Right atrium auricular region (tissue), 2 donors: ENCODE results near the gene DYNC1H1. TPM values are rescaled to one million over a fixed set of nuclear protein-coding genes. Genes with fewer than 3 reads are reported as not detected.
A peak's percentile ranks its signal among the peaks of the same experiment; 100 is the strongest.

Experiments used
- DNase-seq: peaks from one replicate; pipeline ENCODE4 v3.0.0-alpha.2; 2019; ENCODE audit warnings: low spot score
- H3K27ac ChIP-seq, 2 donors: fragments of 200-600 bp; sonication (generic); 1 replicate in 1 of 2; 2 replicates in 1 of 2; pipeline ENCODE4 v1.5.1; 2016 to 2019
- H3K27me3 ChIP-seq, 2 donors: fragments of 200-600 bp; sonication (generic); one replicate each; pipeline versions ENCODE4 v1.5.1 to v1.6.0; 2017 to 2019
- H3K36me3 ChIP-seq: fragments of 200-600 bp; sonication (generic); one replicate; pipeline ENCODE4 v1.5.1; 2016
- H3K4me1 ChIP-seq, 2 donors: fragments of 200-600 bp; sonication (generic); one replicate each; pipeline versions ENCODE4 v1.5.1 to v1.6.0; 2017 to 2019
- H3K4me3 ChIP-seq, 2 donors: fragments of 200-600 bp; sonication (generic); 1 replicate in 1 of 2; 2 replicates in 1 of 2; pipeline ENCODE4 v1.5.1; 2017 to 2019; ENCODE audit warnings: mild to moderate bottlenecking in 1 of 2, moderate library complexity in 1 of 2
- H3K9me3 ChIP-seq, 2 donors: fragments of 200-600 bp; sonication (generic); one replicate each; pipeline ENCODE4 v1.5.1; 2019
- total RNA-seq, 2 donors: library from RNA; depleted of rRNA; stranded (reverse); fragments of >200 nt; gene quantifications; one replicate each; pipeline ENCODE4 v1.1.0, GENCODE V29; 2016
- TF ChIP-seq, protein P1 (sequence below), 2 donors: fragments of 200-600 bp; sonication (generic); IDR thresholded peaks; one replicate each; pipeline ENCODE4 v1.5.1; 2019; ENCODE audit warnings: antibody characterized with exemption in 2 of 2

The DYNC1H1 gene
- total RNA-seq, result 100 to 1,000 TPM; 388 to 445 TPM

DNA sequence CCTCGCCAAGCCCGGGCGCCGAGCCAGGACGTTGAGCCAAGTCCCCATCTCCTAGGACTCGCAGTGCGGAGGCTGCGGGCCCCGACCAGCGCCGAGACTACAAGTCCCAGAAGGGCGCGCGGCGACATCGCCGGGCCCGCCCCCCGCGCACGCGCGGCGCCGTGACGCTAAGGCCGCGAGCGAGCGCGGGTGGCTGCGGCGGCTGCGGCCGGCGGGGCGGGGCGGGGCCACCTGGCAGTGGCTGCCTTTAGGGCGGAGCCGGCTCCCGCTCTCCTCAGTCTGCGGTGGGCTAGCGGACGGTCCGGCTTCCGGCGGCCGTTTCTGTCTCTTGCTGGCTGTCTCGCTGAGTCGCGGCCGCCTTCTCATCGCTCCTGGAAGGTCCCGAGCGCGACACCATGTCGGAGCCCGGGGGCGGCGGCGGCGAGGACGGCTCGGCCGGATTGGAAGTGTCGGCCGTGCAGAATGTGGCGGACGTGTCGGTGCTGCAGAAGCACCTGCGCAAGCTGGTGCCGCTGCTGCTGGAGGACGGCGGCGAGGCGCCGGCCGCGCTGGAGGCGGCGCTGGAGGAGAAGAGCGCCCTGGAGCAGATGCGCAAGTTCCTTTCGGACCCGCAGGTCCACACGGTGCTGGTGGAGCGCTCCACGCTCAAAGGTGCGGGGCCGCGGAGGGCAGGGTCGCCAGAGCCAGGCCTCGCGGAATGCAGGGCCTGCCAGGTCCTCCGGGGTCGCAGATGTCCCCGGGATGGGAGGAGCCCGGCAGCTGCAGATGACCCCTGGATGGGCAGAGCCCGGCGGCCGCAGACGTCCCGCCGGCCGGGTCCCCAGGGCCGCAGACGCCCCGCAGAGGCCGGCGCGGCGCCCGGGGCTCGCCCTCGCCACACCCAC lies at the start of gene DYNC1H1:
Gene DYNC1H1, plus strand, starts transcription at position 277 of the 884 bp plus-strand sequence. Its CDS starts 119 bp downstream, at position 396.
- peak within 1 kb of the TSS; percentile 96 to 99 for H3K27ac ChIP-seq
- peaks cover 4% of the 10 kb centered on the region for H3K36me3 ChIP-seq
- TF ChIP-seq, protein P1, sequence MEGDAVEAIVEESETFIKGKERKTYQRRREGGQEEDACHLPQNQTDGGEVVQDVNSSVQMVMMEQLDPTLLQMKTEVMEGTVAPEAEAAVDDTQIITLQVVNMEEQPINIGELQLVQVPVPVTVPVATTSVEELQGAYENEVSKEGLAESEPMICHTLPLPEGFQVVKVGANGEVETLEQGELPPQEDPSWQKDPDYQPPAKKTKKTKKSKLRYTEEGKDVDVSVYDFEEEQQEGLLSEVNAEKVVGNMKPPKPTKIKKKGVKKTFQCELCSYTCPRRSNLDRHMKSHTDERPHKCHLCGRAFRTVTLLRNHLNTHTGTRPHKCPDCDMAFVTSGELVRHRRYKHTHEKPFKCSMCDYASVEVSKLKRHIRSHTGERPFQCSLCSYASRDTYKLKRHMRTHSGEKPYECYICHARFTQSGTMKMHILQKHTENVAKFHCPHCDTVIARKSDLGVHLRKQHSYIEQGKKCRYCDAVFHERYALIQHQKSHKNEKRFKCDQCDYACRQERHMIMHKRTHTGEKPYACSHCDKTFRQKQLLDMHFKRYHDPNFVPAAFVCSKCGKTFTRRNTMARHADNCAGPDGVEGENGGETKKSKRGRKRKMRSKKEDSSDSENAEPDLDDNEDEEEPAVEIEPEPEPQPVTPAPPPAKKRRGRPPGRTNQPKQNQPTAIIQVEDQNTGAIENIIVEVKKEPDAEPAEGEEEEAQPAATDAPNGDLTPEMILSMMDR (IDR thresholded peaks at IDR 0.05), result no peak
- H3K4me1 ChIP-seq, result peaks cover 0 to 39% of the 10 kb centered on the region in 2 donors
- DNase-seq, result peak; percentile 97
- H3K9me3 ChIP-seq, result no peaks in the 10 kb centered on the region
- H3K4me3 ChIP-seq, result peak within 1 kb of the TSS; percentile 99 to 100
- no peaks in the 10 kb centered on the region for H3K27me3 ChIP-seq

DNA sequence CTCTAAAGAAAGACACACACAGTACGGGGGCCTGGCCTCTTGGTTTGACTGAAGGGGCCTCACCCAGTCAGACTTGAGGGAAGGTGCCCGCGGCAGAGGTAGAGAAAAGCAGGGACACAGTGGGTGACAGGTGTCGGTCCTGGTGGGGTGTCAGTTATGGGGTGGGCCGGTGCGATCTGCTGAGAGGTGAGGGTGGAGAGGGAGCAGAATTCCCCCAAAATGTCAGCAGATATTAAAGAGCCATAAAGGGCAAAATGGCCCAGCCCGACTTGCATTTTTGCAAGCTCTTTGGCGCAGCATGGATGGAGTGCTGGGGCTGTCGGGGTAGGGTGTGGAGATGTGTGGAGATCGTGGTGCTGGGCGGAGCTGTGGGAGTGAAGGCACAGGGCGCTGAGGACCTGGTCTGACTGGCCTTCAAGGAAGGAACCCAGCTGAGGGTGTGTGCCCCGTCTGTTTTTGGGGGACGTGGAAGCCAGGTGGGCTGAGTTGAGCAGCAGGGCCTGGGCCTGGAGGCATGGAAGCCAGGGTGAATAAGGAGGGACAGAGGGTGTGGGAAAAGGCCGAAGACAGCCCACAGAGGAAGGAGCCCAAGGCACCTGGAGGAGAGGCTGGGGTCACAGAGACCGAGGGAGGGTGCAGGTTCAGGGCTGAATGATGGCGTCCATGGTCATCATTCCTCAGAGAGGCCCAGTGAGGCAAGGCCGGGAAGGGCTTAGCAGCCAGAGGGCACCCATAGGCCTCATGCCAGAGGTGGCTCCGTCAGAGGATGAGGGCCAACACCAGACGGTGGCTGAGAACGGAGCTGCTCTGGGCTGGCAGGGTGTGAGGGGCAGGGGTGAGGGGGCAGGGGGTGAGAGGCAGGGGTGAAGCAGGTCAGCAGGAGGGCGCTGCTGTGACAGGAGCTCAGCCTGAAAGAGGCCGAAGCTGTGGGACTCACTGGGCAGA lies 48.2 kb upstream of the DYNC1H1 start:
- no peak for DNase-seq
- H3K4me3 ChIP-seq, result no peak overlapping the region
- H3K36me3 ChIP-seq, result no peaks in the 10 kb centered on the region
- no peaks in the 10 kb centered on the region for H3K9me3 ChIP-seq
- no peaks in the 10 kb centered on the region for H3K4me1 ChIP-seq
- TF ChIP-seq, protein P1 (IDR thresholded peaks at IDR 0.05), result no peak
- no peaks in the 10 kb centered on the region for H3K27me3 ChIP-seq
- H3K27ac ChIP-seq, result peak overlapping the region in 1 of 2 donors; percentile 8

DNA sequence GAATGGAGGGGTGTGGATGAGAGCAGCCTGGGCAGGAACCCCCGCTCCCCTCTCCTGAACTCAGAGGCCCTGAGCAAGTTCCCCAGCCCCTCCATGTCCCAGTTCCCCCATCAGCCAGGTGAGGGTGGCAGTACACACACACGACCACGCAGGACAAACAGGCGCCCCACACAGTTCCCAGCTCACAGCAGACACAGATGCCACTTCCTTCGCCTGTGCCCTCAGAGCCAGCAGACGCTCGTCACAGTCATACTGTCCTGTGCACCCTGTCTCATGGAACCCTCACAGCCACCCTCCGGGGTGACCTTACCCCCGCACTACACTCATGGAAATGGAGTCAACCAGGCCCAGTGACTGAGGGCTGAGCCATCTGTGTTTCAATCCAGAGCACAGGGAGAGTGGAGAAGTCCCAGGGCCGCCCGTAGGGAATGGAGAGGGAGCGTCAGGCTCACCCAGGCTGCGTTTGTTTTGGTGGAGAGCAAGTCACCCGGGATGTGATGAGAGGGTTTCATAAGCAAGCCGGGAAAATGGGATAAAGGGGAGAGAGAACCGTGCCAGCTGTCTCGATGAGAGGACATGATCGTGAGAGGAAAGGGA lies 47.5 kb upstream of the DYNC1H1 start:
- peak overlapping the region; percentile 5 to 8 for H3K27ac ChIP-seq
- H3K27me3 ChIP-seq, result no peaks in the 10 kb centered on the region
- DNase-seq, result no peak
- no peak overlapping the region for H3K4me3 ChIP-seq
- no peaks in the 10 kb centered on the region for H3K4me1 ChIP-seq
- TF ChIP-seq, protein P1 (IDR thresholded peaks at IDR 0.05), result no peak
- no peaks in the 10 kb centered on the region for H3K9me3 ChIP-seq
- H3K36me3 ChIP-seq, result peaks cover 5% of the 10 kb centered on the region

DNA sequence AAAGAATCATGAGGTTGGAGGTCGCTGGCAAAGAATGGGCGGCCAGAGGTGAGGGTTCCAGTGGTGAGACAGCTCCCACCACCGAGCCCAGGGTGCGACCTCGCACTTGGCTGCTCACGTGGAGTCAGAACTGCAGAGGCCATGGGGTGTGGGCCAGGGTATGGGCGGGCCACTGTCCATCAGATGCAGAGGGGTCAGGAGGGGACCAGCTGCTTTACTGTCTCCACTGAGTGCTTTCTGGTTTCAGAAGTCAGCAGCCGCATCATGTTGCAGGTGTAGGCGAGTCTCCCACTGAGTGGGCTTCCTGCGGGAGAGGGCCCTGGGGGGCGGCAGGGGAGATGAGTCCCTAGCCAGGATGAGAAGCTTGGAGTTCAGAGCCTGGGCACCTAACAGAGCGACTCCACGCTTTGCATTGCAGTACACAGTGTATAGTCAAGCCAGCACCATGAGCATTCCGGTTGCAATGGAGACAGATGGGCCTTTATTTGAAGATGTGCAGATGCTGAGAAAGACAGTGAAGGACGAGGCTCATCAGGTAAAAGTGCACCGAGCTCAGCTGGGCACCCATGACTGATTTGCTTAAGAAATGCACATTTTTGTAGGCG lies 46.9 kb upstream of the DYNC1H1 start:
- peak overlapping the region in 1 of 2 donors; percentile 5 for H3K27ac ChIP-seq
- H3K9me3 ChIP-seq, result no peaks in the 10 kb centered on the region
- TF ChIP-seq, protein P1 (IDR thresholded peaks at IDR 0.05), result no peak
- H3K36me3 ChIP-seq, result peaks cover 8% of the 10 kb centered on the region
- no peaks in the 10 kb centered on the region for H3K4me1 ChIP-seq
- H3K27me3 ChIP-seq, result no peaks in the 10 kb centered on the region
- H3K4me3 ChIP-seq, result no peak overlapping the region
- no peak for DNase-seq
